Right kidney (tissue), 1 donor: ENCODE measurements around the gene KCNC4.

Source experiments
- DNase-seq: peaks from one replicate; pipeline ENCODE4 v3.0.0-alpha.2; 2016

The KCNC4 gene

DNA sequence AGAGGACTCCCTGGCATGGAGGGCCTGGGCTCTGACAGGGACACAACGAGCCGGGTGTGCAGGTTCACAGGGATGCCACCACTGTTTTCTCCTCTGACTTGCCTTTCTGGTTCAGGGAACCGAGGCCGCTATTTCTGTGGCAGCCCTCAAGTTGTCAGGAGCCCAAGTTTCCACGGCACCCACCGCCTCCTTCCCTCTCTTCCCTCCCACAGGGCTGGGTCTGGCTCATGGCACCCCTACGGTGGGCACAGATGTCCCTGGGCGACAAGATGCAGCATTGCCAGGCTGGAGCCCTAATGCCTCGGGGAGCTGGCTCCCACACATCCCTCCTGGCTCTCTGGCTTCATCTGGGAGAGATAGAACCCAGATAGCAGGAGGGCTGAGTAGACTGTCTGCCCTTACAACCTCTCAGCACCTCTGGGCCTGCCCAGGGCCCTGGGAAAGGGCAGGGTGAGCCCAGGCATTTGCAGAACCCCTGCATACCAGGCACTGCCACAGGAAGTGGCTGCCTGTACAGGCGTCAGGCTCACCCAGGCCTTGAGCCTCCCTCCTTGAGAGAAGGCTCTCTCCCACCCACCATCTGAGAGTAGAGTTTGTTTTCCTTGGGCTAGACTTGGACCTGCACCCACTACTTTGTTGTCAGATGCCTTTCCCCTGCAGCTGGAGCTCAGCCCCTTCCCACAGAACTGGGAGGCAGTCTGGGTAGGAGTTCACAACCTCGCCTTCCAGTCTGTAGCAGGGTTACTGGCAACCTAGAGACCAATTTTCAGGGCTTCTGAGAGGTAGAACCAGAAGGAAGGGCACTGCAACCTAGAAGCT, 20.5 kb downstream of the KCNC4 start:
- no peak for DNase-seq

DNA sequence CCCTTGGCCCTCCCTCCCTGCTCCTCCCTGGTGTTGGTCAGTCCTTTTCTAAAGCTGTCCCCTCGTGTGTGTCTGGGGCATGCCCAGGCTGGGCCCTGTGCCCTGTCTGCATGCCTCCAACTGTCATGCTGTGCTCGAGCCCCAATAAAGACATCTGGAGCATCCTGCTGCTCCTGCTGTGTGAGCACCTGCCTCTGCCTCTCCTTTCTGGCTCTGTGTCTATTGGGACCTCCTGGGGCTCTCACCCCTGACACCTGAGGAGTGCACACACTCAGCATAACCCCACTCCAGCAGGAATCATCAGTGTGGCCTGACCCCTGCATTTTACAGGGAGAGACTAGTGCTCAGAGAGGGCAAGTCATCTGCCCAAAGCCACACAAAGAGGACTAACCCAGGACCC, 23.7 kb downstream of the KCNC4 start:
- no peak for DNase-seq

DNA sequence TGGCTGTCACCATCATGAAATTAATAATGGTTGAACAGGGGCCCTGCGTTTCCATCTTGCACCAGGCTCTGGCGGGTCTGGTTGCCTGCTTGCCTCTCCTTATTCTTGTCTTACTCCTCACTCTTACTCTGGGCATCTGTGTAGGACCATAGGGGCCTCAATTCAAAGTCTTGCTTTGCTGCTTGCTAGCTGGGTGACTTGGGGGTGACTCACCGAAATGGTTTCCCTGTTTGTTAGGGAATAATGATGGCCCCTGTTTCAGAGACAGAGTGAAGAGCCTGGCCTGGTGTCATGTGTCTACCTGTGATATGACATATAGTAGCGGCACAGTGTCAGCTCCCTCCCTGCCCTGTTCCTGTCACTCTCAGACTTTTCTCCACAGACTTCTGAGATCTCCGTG, 24.6 kb downstream of the KCNC4 start:
- no peak for DNase-seq

DNA sequence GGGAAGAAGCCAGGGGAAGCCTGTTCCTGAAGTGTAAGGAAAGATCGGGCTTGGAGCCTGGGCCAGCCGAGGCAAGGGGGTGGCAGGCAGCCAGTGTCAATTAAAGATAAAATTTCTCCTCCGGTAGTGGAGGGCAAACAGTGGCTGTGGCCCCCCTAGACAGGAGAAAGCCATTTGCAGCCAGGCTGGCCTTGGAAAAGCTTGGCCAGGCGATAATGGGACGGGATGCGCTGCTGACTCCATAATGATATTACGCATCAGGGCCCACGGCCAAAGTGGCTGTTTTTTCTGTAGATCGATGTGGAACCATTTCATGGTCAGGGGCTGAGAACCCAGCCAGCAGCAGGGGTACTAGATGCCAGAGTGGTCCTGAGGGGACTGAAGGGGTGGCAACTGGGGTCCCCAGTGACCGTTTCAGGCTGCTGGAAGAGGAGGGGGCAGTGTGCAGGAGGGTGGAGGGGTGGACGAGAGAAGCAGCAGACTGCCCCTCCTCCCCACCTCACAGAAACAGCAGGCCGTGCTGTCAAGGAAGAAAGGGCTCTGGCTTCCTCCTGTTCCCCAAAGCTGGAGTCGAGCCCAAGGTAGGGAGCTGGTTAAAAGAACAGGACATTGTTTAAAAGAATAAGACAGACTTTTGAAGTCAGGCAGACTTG, 25.2 kb downstream of the KCNC4 start:
- DNase-seq, result no peak

DNA sequence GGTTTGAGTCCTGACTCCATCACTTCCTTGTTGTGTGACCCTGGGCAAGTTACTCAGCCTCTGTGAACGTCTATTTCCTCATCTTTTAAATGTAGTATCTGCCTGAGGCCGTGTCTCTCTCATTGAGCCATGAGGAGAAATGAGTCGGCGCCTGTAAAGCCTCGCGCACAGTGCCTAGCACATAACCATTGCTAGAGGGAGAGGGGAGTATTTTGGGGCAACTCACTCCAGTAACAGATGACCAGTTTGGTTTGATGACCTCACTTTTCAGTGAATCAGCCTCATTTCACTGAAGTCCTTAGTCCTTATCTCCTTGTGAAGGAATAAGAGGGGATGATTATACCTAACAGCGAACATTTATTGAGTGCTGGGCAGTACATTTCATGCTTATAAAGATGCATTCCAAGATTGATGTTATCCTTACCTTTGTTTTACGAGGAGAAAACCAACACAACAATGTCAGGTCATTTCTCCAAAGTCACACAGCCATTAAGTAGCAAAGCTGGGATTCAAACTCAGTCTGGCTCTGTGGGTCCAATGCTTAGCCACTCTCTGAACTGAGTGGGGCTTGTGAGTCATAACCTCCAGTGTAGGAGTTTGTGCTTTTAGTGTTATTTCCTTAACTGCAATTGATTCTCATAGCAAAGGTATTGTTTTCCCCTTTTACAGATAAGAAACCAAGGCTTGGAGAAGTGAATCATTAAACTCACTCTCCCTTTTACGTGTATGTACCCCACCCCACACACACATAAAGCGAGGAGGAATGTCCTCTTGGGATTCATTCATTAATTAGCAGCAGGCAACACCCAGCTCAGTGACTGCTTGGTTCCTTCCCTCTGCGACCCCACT, 25.9 kb downstream of the KCNC4 start:
- no peak for DNase-seq

DNA sequence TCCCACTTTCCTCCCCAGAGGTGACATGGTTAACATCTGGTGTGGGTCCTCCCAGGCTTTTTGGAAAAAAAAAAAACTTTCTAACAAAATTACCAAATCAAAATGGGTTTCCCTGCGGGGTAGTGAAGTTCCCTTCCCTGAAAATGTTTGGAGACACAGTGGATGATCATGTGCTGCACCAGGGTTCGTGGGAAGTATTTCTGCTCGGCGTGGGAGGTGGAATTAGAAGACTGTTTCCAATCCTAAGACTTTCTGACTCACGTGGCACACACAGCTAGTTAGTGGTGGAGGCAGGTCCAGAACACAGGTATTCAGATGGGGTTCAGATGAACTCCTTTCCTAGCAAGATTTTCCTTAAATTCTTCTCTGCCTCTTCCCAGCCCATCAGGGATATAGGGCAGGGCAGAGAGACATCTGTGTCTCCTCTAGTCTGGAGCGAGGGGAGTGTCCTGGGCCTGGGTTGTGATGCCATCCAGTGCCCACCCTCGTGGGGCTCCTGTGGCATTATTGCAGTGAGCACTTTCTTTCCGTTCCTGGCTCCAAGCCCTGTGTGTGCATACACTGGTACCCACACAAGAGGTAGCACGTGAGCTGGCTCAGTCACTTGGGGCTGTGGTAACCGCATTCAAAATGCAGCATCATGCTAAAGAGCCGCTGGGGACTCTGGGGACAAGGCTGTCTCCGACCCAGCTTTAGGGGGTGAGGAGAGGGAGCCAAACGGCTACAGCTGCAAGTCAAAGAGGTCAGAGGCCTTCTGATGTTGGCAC, 27.5 kb downstream of the KCNC4 start:
- no peak for DNase-seq

DNA sequence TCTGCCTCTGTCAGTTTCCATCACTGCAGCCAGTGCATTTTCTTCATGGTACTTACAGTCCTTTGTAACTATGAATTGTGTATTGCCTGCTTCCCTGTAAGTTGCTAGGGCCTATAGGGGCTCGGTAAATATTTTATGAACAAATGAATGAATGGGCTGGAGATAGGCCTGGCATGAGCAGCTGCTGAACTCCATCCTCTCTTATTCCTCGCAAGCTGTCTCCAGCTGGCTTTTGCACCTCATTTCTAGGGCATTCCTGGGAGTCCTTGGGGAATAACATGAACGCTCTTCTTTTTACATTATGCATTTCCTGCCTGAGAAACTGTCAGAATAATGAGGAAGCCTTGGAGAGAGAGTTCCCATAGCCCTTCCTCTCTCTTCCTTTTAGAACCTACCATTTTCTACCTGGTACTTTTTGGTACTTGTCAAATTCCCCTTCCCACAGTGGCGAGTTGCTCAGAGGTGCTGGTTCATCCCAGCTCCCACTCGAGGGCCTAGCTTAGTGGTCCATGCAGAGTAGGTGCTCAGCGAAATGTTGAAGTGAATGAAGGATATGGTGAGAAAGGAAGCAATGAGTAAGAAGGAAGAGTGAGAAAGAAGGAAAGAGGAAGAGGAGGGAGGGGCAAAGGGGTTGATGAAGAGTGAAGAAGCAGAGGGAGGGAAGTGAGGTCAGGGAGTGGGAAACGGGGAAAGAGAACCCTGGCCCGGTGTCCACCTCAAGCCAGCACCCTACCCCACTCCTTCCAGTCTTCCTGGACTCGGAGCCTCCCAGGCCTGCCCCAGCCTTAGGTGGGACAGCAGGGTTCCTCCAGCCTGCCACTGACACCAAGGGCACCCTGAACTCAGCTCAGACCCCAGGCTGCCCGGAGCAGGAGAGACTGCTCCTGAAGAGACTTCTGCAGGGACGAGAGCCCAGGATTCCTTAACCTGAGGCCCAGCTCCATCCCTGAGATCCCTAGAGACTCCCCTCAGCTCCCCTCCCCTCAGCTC, 29.6 kb downstream of the KCNC4 start:
- no peak for DNase-seq

DNA sequence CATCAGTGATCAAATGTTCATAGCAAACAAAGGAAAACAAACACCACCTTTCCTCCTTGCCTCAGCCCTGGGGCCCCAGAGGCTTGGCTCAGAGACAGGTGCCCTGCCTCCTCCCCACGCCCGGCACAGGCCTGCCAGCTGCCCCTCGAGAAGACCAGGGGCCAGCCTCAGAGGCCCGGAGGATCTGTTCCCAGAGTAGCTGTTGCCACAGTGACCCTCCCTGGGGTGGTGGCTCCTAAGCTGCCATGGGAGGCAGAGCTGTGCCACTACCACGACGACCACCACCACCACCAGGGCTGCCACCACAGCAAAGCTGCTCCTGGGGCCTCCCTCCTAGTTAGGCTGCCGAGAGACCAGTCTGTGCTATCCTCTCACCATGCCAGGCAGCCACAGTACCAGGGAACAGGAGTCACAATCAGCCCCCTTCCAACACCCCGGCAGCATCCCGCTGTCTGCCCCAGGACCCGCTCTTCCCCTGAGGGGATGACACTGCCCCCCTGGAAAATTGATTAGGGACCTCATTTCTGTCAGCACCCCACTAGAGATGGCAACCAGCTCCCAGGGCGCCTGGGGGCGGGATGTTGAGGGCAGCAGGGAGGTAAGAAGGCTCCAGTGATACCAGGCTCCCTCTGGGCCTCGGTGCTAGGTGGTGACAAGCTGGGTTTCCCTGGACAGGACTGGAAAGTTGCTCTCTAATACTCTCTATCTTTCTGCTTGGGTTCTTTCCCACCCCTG, 30.5 kb downstream of the KCNC4 start:
- no peak for DNase-seq

DNA sequence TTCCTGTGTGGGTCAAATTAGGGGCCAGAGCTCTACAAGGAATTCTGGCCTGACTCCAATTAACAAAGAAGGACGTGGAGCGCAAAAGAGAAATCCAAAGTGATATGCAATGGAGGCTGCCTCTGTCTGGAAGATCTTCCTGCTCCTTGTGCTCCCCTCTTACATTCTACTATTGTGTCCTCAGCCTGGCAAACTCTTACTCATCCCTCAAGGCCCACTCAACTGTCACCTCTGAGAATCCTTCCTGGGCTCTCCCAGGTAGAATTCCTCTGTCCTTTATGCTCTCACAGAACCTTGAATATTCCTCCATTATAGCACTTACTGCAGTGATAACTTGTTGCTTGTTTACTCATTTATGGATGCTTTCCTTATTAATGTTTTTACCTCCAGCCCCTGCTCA, 31.4 kb downstream of the KCNC4 start:
- no peak for DNase-seq

DNA sequence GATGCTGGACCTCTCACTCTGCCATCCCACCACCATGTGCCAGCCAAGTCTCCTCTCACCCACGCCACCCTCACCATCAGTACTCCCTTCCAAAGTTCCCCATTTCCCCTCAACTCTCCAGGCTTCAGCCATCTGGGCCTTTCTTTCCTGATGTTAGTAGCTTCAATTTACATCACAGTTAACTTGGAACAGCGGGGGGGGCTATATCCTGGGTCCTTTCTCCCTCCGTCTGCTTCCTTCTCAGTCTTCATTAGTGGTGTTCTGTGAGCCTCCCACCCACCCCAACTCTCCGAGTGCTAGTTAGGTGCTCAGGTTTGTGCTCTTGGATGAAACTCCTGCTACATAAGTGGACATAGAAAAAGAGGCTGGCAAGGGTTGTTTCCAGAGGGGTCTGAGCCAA, 31.9 kb downstream of the KCNC4 start:
- no peak for DNase-seq

DNA sequence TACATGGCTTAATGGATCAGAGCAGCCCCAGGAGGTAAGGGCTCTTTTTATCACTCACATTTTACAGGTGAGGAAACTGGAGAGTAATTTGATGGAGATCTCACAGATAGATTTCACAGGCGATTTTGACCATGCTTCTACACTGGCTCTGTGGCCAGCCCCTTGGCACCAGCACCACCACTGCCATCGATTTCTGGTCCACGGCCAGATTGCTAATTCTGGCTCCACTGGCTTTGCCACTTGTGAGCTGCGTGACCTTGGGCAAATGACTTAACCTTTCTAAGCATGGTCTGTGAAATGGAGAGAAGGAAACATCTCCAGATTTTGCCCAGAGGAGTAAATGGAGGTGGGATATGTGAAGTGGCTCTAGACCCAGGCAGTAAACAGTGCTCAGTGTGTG, 32.6 kb downstream of the KCNC4 start:
- DNase-seq, result no peak

DNA sequence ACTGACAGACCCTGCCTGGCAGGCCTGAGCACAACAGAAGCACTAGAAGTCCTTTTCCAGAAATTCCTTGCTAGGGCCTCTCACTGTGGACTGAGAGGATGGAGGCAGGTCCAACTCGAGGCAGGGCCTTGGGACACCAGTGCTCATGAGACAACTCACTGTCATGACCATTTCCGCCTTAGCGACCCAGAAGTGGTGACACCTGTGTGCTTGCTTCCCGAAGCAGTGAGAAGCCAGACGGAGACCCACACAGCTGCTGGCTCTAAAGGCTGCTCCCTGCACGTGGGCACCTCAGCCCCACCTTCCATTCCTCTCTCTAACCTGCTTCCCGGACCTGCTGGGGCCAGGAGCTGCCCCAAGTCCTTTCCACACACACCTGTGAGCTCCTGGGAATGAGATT, 33.0 kb downstream of the KCNC4 start:
- DNase-seq, result no peak

DNA sequence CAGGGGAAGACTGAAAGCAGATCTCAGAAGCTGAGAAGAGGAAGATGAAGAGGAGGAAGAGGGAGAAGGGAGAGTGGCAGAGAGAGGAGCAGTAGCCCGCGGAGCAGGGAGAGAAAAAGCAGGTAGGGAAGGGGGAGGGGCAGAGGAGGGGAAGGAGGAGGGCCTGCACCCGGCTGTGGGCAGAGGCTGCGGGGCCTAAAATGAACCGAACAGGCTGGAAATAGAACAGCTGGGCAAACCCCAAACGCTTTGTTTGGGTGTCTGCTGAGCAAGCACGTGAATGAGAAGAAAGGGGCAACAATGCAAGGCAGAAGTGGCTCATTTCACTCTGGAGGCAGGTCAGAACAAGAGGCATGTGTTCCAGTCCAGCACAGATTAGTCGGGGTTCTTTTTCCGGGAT, 33.5 kb downstream of the KCNC4 start:
- no peak for DNase-seq

DNA sequence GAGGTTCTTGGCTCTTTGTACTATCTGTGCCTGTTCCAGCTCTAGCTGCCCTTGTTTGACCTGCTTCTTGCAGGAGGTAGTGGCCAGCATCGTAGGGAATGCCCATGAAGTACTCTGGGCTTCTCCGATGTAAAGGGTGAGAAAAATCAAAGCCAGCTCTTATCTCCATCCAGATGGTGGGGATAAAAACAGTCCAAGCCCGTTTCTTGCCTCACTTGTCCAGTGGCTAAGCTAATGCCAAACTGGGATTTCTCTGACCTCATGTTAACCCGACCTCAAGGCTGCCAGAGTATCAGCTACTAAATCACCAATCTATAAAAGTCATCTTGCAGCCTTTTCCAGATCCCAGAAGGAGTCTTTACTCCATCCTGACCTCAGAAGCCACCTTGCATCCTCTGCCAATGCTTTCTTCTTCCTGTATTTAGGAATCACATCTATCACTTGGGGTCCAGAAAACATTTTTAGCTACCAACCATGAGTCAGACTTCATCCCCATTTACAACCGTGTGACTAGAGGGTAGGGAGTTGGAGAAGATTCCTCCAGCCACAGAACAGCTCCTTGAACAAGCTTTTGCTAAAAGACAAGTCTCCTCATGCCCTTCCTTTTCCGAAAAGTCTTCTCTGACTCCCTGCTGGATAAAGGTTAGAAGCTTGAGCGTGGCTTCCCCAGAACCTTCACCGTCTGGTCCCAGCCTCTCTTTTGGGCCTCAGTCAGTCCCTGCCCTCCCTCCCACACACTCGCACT, 35.9 kb downstream of the KCNC4 start:
- DNase-seq, result no peak

DNA sequence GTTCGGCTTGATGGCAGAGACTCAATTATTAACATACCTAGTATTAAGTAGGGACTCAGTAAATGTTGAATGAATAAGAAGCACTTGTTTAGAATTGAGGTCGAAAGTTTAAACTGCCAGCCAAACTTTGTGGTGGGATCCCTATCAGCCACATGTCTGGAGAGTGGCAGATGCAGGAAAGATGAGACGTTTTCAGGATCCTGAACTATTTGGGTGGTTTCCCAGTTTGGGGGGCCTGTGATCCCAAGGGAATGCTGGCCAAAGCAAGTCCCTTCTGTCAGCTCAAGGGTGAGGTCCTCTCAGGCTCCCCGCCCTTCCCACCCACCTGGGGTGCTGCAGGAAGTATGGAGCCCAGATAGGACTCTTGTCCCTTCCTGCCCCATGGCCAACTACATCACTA, 38.6 kb downstream of the KCNC4 start:
- DNase-seq, result no peak

DNA sequence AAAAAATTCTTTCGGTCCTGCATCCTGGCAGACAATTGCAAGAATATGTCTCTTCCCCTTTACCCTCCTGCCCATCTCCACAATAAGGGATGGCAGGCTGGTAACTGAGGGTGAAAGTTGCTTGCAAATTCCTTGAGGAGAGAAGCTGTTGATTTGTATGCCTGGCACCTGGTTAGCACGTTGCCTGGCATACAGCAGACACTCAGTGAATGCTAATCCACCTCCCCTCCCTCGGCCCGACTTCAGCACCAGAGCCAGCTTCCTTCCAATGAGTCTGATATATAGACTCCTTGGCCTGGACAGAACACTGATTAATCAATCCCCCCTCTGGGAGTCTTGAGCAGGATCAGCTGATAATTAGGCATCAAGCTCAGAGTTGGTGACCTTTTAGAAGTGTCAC, 39.1 kb downstream of the KCNC4 start:
- no peak for DNase-seq

DNA sequence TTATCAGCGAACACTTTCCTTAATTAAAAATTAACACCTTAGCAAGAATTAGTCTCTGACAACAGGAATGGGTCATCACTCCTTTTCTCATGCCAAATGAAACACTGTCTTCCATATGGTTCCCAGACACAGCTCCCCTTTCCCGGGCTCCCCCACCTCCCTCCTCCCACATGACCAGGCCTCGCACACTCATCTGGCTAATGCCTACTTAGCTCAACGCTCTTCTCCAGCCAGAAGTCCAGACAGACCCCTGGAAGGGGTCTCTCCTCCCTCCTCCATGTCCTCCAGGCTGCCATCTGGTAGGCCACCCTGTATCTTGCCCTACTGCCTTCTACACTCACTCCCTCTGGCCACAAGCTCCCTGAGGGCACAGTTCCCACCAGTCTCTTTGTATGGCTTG, 39.9 kb downstream of the KCNC4 start:
- DNase-seq, result no peak

DNA sequence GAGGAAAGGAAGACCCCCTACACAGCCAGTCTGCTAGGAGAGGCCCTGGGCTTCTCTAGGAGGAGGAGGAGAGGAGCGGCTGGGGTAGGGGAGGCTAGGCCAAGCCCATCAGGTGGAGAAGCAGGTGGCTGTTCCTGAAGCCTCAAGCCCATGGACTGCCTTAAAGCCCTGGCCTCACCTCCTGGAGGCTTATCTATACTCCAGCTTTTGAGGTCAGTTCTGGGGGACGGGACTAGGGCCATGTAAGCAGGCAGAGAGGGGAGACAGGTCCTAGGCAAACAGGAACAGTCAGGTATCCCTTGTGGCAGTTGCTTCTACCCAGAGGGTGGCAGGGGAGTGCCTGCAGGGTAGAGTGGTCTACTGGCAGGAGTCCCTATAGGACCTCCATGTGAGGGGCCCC, 40.6 kb downstream of the KCNC4 start:
- DNase-seq, result no peak

DNA sequence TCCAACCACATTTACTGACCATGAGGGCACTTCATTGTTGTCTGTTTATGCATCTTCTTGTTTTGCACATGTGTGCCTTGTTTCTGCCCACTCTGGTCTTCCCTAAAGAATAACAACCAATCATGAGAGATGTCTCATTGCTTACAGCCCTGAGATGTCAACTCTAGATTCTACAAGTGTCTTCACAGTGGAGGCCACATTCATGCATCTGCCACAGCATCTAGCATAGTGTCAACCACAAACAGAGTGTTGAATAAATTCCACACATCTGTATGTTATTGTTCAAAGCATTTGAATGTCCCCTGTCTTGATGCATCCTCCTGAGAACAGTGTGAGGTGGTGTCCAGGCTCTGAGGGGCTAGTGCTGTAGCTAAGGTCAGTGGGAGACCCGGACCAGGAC, 43.1 kb downstream of the KCNC4 start:
- no peak for DNase-seq
